AG08396 (cell line): ENCODE results near the gene PDCD5.
A peak's percentile ranks its signal among the peaks of the same experiment; 100 is the strongest.
"Not testable (repeated sequence)": the region's sequence is repeated elsewhere in the genome, so short reads cannot be mapped to it uniquely, and the experiment has no call there.

Source experiments
- DNase-seq: peaks from one replicate; pipeline ENCODE4 v3.0.0; 2012; ENCODE audit warnings: low spot score, mixed read lengths

The PDCD5 gene

DNA sequence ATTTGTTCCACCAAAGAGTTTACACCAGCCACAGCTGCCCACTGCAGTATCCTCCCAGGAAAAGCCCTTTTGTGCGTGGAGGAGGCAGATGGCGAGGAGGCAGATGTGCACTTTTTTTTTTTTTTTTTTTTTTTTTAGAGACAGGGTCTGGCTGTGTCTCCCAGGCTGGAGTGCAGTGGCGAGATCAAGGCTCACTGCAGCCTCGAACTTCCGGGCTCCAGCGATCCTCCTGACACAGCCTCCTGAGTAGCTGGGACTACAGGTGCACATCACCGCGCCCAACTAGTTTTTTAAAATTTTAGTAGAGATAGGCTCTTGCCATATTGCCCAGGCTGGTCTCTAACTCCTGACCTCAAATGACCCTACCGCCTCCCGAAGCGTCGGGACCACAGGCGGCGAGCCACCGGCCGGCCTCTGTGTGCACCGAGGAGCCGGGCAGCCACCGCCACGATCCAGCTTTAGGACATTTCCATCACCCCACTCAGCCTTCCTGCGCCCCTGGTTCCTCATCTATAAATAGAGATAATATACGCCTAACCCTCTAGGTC lies 563 bp upstream of the PDCD5 start:
- DNase-seq: no peak

DNA sequence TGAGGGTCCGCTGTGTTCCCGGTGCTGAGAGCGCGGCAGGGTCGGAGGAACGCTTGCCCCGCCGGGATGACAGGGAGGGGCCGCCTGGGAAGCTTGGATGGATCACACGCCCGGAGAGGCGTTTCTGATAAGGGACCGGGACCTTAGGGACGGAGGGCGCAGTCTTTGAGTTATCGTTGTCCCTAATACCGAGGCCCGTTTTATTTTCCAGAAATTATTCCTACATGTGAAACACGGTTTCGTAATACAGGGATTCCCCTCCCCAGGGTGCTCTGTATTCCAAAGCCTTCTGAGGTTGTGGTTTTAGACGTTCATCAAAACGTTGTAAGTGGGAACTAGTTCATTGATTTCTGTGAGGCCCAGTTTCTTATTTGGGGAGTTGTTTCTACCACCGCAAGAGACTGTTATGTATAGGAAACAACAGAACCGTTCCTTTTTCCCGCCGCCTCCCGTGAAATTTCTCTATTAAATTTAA lies 752 bp downstream of the PDCD5 start:
- DNase-seq: peak; percentile 35

DNA sequence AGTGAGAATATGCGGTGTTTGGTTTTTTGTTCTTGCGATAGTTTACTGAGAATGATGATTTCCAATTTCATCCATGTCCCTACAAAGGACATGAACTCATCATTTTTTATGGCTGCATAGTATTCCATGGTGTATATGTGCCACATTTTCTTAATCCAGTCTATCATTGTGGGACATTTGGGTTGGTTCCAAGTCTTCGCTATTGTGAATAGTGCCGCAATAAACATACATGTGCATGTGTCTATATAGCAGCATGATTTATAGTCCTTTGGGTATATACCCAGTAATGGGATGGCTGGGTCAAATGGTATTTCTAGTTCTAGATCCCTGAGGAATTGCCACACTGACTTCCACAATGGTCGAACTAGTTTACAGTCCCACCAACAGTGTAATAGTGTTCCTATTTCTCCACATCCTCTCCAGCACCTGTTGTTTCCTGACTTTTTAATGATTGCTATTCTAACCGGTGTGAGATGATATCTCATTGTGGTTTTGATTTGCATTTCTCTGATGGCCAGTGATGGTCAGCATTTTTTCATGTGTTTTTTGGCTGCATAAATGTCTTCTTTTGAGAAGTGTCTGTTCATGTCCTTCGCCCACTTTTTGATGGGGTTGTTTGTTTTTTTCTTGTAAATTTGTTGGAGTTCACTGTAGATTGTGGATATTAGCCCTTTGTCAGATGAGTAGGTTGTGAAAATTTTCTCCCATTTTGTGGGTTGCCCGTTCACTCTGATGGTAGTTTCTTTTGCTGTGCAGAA lies 6.9 kb downstream of the PDCD5 start:
- not testable (repeated sequence) for DNase-seq

DNA sequence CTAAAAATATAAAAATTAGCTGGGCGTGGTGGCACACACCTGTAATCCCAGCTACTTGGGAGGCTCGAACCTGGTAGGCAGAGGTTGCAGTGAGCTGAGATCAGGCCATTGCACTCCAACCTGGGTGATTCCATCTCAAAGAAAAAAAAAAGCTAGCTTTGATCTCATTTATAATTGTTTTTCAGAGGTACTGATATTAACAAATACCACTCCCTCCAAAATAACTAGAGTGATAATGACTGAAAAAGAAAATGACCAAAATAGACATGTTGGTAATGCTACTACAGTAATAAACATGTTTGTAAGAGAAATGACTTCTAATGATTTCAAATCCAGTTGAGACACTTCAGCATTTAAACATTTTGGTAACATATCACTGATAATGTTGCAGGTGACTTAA lies 13.0 kb downstream of the PDCD5 start:
- no peak for DNase-seq

DNA sequence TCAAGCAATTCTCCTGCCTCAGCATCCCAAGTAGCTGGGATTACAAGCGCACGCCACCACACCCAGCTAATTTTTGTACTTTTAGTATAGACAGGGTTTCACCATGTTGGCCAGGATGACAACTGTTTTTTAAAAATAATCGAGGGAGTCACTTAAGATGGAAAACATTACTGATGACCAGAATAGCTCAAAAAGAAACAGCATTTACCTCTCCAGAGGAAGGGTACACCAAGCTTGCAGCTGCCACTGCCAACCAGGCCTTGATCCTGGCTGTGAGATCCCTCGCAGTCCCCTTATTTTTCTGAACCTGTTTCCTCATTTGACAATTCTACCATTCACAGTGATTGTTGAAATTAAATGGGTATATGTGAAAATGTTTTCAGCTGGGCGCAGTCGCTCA lies 14.5 kb downstream of the PDCD5 start:
- DNase-seq: no peak

DNA sequence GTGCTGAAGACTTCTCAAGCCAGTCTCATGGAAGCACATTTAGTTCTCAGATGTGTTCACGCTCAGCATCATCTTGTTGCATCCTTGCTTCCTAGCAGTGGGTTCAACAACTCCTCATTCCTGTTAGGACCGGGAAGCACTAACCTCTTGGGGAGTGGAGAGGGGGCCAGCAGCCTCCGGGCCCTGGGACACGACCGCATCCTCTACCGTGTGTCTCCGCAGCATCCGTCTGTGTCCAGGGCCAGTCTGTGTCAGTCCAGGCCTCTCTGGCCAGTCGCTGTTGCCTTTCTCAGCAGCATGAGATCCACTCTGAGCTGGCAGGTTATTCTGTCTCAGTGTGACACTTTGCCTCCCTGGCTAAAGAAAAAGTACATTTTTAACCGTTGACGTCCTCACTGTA lies 17.0 kb downstream of the PDCD5 start:
- DNase-seq: no peak

DNA sequence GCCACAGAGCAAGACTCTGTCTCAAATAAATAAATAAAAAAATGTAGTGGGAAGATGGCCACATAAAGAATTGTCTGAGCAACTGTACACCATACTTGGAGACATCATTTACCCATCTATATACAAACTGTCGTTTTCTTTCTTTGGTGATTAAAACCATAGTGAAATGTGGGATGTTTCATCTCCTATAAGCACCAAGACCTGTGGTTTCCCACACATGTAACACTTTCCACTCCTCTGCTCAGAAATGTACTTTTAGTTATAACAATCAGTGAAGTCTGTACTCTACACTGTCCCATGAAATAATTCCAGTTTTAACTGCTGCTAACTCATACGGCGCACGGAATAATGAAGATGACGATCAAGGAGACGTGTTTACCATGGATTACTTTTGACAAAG lies 18.3 kb downstream of the PDCD5 start:
- no peak for DNase-seq

DNA sequence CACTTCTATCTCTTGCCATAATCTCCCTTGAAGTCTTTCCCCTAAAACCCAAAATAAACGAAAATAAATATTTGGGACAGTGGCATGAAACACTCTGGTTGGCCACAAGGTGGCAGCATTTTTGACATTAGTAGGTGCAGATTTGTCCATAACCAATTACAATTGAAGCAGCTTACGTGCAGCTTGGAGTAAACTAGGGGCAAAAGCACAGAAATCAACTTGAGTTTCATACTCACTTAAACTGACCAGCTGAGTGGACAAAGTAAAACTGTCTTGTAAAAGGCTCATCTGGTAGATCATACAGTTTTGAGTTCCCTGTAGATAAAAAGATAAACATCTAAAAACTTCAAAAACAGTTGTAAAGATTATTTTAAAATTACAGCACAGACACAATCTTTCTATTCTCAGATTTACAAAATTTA lies 18.8 kb downstream of the PDCD5 start:
- peak; percentile 67 for DNase-seq

DNA sequence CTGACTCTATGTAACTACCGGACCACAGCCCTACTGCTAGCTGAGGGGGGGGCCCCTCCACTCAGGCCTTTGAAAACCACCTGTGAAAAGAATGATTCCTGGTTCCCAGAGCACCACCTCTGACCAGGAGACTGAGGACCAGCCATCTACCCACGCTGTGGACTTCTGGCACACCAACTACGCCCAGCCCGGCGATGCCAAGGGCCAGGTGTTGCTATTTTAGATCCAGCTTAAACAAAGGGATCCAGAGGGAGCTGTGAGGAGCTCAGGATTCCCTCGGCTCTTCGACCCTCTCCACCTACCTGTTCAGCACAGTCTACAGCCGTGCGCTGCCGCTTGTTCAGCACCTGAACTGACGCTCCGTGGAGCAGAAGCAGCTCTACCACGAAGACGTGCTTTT lies 23.0 kb downstream of the PDCD5 start:
- no peak for DNase-seq

DNA sequence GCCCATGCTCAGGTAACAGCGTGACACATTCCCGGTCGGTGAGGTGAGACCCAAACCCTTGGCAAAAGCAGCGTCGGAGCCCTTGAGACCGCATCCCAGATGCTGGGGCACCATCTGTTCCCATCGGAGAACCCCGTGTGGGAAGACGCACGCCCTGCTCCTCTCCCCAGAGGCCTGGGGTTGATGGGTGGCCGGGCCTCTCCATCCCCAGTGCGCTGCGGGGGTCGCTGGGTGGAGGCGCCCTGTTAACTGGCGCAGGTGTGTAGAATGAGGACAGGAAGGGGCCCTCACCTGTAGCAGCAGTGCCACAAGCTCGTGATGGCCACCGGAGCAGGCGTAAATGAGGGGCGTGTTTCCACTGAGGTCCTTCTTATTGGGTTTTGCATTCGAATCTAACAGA lies 24.6 kb downstream of the PDCD5 start:
- no peak for DNase-seq

DNA sequence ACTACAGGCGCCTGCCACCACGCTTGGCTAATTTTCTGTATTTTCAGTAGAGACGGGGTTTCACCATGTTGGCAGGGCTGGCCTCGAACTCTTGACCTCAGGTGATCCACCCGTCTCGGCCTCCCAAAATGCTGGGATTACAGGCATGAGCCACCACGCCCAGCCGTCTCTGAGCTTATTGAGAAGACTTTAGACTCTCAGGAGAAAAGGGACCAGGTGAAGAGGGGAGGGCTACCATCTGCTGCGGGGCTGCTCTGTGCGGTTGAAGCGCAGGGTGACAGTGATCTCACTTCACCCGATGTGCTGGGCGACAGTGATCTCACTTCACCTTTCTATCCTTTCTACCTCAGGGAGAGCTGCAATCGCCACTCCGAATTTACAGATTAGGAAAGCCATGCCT lies 25.3 kb downstream of the PDCD5 start:
- DNase-seq: no peak

DNA sequence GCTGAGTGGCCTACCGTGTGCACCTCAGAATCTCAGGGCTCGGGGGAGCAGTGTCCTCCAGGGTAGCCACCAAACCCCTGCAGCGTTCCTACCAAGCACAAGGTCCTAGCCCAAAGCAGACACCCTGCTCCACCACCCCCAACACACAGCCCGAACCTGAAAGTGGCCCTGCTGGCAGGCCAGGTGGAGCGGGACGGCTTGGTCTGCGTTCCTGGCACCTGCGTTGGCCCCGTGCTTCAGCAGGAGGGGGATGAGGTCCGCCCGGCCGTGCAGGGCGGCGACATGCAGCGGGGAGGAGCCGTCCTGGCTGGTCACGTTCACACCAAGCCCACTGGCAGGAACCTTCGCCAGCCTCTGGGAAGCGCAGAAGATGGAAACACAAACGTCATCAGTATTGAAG lies 26.5 kb downstream of the PDCD5 start:
- no peak for DNase-seq

DNA sequence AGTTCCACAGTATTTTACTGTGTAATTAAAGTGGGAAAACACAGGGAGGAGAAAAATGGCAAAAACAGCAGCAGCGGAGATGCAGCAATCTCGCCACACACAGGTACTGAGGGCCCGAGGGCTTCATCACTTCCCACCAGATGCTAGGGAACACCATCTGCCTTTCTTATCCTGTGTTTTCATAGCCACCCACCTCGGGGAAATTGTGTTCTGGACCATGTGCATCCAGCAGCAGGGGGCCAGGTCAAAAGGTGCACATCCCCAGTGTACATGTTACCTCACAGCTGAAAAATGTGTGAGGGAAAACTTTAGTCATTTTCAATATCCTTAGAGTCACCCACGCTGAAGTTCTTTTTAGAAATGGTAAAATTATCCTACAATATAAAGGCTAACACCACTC lies 30.2 kb downstream of the PDCD5 start:
- no peak for DNase-seq

DNA sequence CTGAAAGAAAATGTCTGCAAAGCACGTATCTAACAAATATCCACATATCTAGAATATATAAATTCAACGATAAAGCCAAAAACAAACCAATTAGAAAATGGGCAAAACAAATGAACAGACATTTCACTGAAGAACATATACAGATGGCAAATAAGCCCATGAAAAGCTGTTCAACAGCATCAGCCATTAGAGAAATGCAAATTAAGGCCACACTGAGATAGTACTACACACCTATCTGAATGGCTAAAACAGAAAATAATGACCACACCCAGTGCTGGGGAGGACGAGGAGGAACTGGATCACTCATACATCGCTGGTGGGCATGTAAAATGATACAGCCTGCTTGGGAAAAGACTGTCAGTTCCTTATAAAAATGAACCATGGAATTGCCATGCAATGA lies 32.0 kb downstream of the PDCD5 start:
- DNase-seq: no peak

DNA sequence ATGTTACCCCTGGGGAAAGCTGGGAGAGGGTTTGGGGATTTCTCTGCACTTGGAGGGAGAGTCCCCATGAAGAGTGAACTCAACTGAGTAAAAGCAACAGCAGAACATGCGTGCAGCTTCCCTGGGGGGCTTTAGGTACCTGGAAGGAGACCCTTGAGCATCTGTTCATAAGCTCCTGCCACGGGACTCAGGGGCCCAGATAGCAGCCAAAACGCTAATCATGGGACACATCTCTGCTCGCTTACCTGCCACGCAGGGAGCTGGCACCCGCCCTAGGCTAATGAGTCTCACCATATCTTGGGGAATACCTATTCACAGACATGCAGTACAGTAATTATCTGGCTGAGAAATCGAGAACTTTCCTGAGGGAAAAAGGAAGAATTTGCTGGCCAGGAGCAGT lies 33.9 kb downstream of the PDCD5 start:
- DNase-seq: no peak

DNA sequence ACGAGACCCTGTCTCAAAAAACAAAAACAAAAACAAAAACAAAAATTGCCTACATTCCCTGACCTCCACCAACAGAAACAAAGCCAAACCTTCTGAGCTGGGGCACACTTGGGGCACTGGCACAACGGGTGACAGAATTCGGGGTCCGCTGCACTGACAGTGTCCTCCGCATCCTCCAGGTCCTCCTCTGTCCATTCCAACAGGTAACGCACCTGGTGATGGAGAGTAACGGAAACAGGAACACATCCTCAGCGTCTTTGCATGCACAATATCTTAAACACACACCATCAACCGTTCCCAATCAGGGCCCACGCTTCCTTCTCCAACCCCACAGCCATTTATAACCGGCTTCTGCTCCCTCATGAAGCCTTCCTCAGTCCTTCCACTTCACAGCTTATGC lies 34.6 kb downstream of the PDCD5 start:
- DNase-seq: no peak

DNA sequence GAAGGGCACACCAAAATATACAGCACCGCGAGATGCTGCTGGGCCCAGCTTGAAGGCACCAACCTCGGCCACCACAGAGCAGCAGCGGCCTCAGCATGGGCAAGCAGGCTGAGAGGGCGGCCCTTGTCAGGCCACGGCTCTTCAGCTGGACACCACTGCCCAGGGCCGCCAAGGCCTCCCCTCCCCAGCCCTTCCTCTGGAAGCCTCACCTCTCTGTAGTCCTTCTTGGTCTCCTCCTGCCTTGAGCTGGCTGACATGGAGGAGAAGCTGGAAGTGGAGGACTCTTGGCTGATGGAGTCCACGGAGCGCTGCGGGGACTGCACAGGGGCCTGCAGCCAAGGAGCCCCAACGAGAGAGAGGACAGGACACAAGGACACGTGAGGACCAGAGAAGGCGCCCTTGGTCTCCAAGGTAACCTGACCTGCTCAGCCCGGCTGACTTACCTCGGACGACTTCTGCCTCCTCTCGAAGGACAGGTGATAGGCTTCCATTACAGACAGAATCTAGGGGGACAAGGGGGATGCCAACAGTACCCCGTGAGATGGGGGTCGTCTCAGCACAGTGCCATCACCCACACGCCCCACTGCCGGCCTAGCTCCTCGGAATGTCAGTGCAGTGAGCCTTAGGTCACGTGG lies 38.2 kb downstream of the PDCD5 start:
- no peak for DNase-seq

DNA sequence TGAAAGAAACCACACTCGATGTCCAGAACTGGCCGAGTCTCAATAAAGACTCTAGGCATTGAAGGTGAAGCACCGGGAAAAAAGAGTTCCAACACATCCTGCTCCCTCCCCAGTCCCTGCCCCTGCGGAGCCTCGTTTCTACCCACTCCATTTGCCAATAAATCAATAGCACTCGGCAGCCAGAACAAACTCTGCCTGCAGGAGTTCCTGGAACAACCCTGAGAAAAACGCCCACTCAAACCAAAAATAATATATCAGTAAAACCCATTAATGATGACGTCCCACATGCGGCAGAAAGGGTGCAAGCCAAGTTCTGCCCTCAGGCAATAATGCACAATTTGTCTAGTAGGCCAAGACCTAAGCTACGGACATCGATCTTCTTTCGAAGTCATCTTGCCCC lies 41.0 kb downstream of the PDCD5 start:
- DNase-seq: no peak

DNA sequence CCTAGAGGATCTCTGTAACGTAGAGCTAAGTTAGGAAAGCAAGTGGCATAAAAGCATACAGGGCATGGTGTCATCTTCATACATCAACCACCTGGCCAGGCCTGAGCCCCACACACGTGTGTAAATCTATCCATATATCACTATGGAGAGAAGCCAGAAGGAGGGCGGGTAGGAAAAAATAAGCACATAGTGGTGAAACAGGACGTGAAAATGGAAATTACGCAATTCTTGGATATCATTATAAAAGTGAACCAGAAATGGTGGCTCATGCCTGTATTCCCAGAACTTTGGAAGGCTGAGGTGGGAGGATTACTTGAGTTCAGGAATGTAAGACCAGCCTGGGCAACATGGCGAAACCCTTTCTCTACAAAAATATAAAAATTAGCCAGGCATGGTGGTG lies 43.4 kb downstream of the PDCD5 start:
- DNase-seq: no peak

DNA sequence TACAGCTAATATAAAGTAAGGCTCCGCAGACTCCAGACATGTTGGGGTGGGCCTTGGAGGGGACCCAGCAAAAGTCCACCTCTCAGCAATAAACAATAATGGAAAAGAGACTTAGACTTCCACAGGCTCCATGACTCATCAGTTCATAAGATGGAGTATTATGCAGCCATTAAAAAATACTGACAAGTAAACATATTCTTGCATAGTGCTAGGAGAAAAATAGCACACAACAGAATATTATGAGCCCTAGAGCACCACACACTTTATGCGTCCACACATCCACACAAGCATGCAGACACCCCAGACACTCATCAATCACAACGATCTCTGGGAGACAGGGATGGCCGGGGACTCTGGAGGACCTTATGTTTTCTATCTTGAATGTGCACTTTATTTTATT lies 46.0 kb downstream of the PDCD5 start:
- DNase-seq: no peak

DNA sequence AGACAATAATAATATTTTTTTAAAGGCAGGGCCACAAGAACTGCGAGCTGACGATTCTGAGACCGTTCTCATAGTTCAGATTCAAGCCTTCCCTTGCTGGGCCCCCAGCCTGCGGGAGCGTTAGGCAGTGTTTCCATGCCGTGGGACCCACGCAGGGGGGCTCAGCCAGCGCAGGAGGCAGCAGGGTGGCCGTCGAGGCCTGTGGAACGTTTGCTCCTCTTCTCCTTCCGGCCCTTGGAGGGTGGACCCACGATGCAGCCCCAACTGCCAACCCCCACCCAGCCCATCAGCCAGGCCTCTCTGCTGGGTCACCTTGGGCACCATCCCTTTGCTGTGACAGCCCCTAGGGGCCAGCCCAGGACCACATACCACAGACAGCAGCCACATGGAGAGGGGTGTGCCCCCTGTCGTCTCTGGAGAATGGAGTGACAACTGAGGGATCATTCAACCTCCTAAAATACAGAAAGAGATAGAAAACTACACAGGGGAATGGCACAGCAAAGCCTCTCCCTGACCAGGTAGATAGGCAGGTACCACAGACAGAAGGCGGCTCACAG lies 46.8 kb downstream of the PDCD5 start:
- no peak for DNase-seq

DNA sequence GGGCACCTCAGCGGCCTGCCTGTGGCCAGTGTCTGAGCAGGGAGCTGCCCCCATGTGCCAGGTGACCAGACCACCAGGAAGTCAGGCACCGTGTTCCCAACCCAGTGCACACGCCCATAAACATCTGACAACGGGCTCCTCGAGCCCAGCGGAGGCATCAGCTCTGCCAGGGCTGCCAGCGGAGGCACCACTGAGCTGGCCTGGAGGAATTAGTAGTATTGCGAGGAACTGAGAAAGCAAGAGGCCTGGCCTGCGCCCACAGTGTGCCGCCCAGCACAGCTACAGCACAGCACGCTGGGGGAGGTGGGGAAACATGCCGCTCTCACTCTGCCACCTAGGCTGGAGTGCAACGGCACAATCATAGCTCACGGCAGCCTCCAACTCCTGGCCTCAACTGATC lies 49.3 kb downstream of the PDCD5 start:
- no peak for DNase-seq

DNA sequence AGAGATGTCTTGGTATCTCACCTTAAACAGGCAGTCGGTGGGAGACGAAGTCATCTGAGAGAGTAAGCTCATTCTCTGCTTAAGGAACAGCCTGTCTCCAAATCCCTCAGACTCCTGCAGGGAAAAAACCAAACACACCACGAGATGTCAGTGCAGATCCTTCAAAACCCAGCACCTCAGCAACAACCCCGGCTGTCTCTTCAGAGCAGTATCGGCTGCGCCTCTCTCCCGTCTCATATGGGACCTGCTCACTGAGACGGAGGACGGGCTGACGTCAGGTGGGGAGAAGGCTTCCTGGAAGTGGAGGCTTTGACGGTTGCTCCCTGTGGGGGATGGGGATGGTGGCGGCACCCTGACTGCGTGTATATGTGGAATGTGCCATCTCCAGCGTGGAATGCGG lies 50.4 kb downstream of the PDCD5 start:
- DNase-seq: no peak
